ENCODE data around the gene HADH.

DNA sequence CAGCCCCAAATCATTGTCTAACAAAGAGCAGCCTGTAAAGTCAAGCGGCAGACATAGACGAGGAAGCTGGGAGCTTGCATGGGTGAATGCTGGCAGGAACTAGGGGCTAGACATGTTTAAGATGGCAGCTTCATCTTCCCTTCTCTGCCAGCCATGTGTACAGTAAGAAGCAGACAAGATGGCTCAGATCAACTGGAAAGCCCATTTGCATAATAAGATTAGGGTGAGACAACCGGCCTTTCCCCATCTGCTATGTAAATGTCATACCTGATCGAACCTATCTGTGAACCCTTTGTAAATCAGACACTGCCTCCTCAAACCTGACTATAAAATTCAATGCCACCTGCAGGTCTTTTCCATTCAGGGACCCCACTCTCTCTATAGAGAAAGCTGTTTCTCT lies 22.8 kb upstream of the HADH start:
- TF ChIP-seq, protein P1, sequence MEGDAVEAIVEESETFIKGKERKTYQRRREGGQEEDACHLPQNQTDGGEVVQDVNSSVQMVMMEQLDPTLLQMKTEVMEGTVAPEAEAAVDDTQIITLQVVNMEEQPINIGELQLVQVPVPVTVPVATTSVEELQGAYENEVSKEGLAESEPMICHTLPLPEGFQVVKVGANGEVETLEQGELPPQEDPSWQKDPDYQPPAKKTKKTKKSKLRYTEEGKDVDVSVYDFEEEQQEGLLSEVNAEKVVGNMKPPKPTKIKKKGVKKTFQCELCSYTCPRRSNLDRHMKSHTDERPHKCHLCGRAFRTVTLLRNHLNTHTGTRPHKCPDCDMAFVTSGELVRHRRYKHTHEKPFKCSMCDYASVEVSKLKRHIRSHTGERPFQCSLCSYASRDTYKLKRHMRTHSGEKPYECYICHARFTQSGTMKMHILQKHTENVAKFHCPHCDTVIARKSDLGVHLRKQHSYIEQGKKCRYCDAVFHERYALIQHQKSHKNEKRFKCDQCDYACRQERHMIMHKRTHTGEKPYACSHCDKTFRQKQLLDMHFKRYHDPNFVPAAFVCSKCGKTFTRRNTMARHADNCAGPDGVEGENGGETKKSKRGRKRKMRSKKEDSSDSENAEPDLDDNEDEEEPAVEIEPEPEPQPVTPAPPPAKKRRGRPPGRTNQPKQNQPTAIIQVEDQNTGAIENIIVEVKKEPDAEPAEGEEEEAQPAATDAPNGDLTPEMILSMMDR (IDR thresholded peaks at IDR 0.05): no peak
- no peak for TF ChIP-seq POLR2A (IDR thresholded peaks at IDR 0.05)

All from thyroid gland (tissue), 4 donors.